GM19324 (cell line): ENCODE measurements around the gene DISP3.

ENCODE experiments used
- ATAC-seq: cut with Tn5 transposase; IDR thresholded peaks from one replicate; pipeline ENCODE4 v1.9.1; 2021; ENCODE audit warnings: mild to moderate bottlenecking, moderate library complexity; ENCODE audit not compliant: unreplicated experiment, low FRiP score

Gene DISP3

GRCh38 chr1:11455967-11456570 is 22.9 kb upstream of the DISP3 start:
- ATAC-seq = no peak

DNA sequence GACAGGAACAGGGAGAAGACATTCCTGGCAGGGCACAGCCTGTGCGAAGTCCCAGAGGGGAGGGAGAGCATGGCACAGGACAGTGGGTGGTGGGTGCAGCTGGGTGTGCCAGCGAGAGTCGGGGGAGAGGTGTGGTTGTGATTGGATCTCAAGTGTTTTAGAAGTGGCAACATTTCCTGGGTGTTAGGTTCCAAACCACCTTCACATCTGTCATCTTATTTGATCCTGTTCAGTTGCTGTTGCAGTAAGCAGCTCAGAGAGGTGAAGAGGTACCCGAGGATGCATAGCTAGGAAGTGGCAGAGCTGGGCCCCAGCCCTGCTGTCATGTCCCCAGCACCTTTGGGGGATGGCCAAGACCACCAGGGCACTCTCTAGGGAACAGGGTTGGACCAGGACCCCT is 22.0 kb upstream of the DISP3 start:
- ATAC-seq = no peak

DNA sequence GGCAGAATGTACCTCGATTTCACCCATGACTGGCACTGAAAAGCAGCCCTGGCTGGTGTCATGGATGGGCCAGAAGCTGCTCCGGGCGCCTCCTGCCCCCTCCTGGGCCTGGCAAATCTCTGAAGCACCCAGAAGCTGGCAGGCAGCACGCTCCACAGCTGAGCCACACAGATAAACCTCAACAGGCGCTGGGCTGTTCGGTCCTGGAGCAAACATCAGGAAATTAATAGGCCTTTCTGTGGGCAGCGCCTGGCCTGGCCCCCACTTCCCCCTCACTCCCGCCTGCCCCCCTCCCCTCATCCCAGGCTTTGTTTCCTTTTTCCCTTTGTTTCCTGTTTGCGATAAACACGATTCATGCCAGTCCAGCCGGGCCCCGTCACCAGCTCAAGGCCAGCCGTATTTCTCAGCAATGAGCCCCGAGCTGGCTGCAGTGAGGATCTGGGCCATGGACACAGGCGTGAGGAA is 20.1 kb upstream of the DISP3 start:
- ATAC-seq = no peak

- ATAC-seq = no peak
These were observed 17.3 kb upstream of the DISP3 start for GRCh38 chr1:11461531-11462137.

DNA sequence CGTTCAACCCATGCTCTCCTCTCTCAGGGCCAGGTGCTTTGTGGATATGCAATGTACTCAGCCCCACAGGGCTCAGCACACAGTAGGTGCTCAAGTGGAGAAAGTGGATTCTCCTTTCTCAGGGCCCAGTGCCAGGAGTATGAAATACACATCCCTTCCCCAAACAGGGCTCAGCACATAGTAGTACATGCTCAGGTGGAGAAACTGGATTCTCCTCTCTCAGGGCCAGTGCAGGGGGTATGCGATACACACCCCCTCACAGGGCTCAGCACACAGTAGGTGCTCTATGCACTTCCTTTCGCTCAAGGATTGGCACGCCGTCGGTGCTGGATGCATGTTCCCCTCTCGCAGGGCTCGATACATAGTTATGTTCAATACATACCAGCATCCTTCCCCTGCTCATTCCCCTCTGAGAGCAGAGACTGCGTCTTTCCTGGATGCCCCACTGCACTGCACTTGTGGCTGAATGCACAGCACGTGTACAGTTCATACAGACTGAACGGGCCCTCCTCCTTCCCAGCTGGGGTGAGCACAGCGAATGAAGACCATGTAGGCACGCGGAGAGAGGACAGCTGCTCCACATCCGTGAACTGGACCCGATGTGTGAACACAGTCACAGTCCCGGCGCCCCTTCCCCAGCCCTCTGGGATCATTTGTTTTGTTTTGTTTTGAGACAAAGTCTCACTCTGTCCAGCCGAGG is 16.6 kb upstream of the DISP3 start:
- ATAC-seq = no peak

GRCh38 chr1:11463177-11463576 is 15.8 kb upstream of the DISP3 start:
- no peak for ATAC-seq

DNA sequence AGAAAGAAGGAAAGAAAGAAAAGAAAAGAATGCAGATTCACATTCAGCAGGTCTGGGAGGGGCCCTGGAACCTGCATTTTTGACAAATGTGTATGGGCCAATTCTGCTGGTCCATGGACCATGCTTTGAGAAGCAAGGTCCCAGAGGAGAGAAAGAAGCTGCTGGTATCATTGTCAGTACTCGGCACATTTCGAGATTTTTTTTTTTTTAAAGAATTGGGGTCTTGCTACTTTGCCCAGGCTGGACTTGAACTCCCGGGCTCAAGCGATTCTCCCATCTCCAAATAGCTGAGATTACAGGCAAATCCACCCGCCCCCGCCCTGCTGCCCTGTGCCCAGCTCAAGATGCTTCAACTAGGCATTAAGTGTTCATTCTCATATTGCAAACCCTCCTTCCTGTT is 13.6 kb upstream of the DISP3 start:
- no peak for ATAC-seq

DNA sequence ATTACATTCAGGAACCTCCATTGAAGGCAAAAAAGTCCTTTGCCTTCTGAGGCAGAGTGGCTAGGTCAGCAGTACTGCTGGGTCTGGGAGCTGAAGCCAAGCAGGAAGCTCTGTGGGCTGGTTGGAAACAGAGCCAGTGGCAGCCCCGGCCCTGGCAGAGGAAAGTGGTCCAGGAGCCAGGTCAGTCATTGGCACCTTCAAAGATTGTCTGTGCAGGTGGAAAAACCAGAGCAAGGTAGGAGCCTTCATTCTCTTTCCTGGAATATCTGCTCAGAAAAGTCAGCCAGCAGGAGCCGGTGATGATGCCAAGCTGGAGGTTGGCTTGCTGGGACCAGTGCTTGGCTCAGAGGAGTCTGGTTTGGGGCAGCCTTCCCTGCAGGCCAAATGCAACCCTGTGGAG is 12.5 kb upstream of the DISP3 start:
- ATAC-seq = no peak

- no peak for ATAC-seq
These were observed 10.1 kb upstream of the DISP3 start for GRCh38 chr1:11468878-11469277.

DNA sequence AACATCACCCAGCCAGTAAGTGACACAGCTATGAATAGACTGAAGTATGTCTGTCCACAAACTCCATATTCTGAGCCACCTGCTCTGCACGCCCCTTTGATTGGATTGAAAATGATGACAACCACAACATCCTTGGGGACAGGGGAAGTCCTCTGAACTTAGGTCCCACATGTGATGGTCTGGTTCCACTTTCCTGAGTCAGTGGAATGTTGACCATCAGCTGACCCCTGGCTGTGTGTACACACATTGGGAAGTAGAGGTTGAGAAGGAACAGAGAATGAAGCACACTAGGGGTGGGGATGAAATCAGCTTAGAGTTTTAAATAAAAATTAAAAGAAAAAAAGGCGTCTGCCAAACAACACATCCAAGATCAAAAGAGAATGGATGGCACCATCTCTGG is 8.0 kb upstream of the DISP3 start:
- ATAC-seq = no peak

GRCh38 chr1:11471473-11471872 is 7.5 kb upstream of the DISP3 start:
- no peak for ATAC-seq

DNA sequence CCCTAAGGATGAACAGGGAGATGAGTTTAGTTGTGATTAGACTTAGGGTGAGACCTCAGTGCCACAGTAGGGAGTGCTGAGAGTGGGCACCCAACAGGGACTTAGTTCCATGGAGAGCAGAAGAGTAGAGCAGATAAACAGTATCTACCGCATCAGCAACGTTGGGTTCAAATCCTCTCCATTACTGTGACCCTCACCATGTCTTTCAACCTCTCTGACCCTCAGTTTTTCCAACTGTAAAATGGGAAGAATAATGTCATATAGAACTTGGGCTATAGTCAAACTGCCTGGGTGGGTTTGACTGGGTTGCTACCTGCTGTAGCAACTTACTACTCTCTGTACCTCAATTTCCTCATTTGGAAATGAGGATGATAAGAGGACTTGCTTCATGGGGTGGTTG is 6.7 kb upstream of the DISP3 start:
- no peak for ATAC-seq

- no peak for ATAC-seq
These were observed 6.2 kb upstream of the DISP3 start for GRCh38 chr1:11472741-11473140.

DNA sequence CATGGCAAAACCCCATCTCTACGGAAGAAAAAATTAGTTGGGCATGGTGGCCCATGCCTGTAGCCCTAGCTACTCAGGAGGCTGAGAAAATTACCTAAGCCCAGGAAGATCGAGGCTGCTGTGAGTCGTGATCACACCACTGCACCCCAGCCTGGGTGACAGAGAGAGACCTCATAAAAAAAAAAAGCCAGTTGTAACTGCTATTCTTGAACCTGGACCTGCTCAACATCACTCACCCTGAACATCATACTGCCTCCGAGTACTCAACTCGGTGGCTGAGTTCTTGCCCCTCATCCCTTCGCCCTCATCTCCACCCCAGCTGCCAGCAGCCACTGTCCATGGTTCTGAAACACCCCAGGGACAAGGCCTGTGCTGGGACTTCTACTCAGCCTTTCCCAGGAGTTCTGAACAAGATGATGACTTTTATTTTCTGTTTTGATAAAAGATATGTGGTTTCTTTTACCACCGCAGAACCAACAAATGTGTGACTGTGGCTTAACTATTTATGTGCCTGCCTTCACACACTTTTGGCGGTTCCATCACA is 5.4 kb upstream of the DISP3 start:
- ATAC-seq = no peak

GRCh38 chr1:11474826-11475225 is 4.1 kb upstream of the DISP3 start:
- ATAC-seq = no peak

DNA sequence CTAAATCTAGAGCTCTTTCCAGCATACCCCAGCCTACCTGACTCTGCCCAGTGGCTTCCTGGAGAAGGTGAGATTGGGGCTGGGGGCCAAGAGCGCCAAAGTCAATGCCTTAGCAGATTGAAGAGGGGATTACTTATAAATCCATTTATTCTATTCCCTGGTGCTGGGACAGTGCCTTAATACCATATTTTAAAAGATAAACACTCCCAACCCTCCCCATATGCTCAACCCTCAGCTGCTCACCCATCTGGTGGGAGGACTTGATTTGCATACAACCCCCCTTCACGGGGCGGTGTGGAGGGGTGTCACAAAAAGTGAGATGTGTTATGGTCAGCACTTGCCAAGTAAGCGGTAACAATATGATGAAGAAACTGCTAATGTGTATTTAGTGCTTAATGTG is 3.2 kb upstream of the DISP3 start:
- no peak for ATAC-seq

- ATAC-seq = no peak
These were observed 522 bp downstream of the DISP3 start for GRCh38 chr1:11479375-11479979.

DNA sequence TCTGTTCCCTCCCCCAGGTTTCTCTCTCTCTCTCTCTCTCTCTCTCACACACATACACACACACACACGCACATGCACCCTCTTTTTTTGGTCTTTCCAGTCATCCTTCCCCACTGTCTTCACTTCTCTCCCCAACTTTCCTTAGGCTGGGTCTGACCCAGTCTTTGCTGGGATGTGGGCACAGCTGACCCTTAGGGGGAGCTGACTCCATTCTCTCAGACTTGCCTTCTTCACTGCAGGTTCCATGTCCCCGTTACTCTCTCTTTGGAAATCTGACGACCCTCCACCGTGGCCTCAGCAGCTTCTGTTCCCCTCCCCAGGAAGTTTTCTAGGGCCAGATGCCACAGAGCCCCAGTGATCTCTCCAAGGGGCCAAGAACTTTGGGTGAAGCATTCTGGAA is 2.1 kb downstream of the DISP3 start:
- no peak for ATAC-seq

DNA sequence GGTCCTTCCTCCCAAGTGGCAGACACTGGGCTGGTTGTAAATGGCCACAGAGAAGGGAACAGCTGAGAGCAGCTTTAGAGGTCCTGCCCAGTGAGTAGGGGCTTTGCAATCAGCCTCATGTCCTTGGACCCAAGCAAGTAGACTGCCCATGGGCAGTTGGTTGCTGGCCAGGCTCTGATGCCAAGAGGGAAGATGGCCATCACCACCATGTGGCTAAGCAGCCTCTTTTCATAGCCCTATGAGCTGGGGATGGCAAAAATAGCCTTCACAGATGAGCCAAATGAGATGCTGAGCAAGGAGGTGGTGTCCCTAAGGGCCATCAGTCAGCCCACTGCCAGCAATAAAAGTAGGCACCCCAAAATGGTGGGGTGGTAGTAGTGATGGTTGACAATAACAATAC is 3.2 kb downstream of the DISP3 start:
- no peak for ATAC-seq

- ATAC-seq = no peak
These were observed 3.9 kb downstream of the DISP3 start for GRCh38 chr1:11482701-11483479.
